ENCODE measurements around the gene LRRC3C.

LRRC3C gene

GRCh38 chr17:39938140-39938869 lies 10.8 kb downstream of the LRRC3C start:
- H3K9me2 ChIP-seq (replicated peaks; ENCODE audit: insufficient read depth, low read length), result no peaks in the 10 kb centered on the region
- no peaks in the 10 kb centered on the region for H3K27me3 ChIP-seq (ENCODE audit: low read length)
- H3K27ac ChIP-seq (ENCODE audit: low read depth, low read length), result no peak overlapping the region
- H4K20me1 ChIP-seq (ENCODE audit: low read depth, low read length), result no peaks in the 10 kb centered on the region
- H3K9me3 ChIP-seq (ENCODE audit: insufficient read depth, low read length), result no peaks in the 10 kb centered on the region
- TF ChIP-seq CTCF (IDR thresholded peaks at IDR 0.05; ENCODE audit: insufficient read depth, low read length, poor library complexity, severe bottlenecking) (no peak), EZH2phosphoT487 (conservative IDR thresholded peaks at IDR 0.05; ENCODE audit: low read length) (no peak)
- no peaks in the 10 kb centered on the region for H3K79me2 ChIP-seq (ENCODE audit: insufficient read depth, low read length)
- H3K4me2 ChIP-seq (ENCODE audit: low read depth, low read length, poor library complexity, severe bottlenecking), result no peak overlapping the region
- no peak overlapping the region for H2AFZ ChIP-seq (ENCODE audit: low read depth, low read length, severe bottlenecking)
- H3F3A ChIP-seq (ENCODE audit: insufficient read depth), result no peaks in the 10 kb centered on the region
- no peaks in the 10 kb centered on the region for H3K36me3 ChIP-seq (ENCODE audit: low read length)
- H3K4me3 ChIP-seq (ENCODE audit: insufficient read depth, low read length, poor library complexity, severe bottlenecking), result no peak overlapping the region
- no peak overlapping the region for H3K9ac ChIP-seq (ENCODE audit: low read length)

- Histone ChIP-seq H3F3A (ENCODE audit: insufficient read depth) (no peaks in the 10 kb centered on the region), H3K9me2 (replicated peaks; ENCODE audit: insufficient read depth, low read length) (no peaks in the 10 kb centered on the region), H3K9me3 (ENCODE audit: insufficient read depth, low read length) (no peaks in the 10 kb centered on the region), H3K79me2 (ENCODE audit: insufficient read depth, low read length) (no peaks in the 10 kb centered on the region), H4K20me1 (ENCODE audit: low read depth, low read length) (no peaks in the 10 kb centered on the region), H3K9ac (ENCODE audit: low read length) (no peak overlapping the region), H3K4me3 (ENCODE audit: insufficient read depth, low read length, poor library complexity, severe bottlenecking) (no peak overlapping the region), H3K4me2 (ENCODE audit: low read depth, low read length, poor library complexity, severe bottlenecking) (no peak overlapping the region), H3K27me3 (ENCODE audit: low read length) (no peaks in the 10 kb centered on the region), H3K36me3 (ENCODE audit: low read length) (no peaks in the 10 kb centered on the region), H2AFZ (ENCODE audit: low read depth, low read length, severe bottlenecking) (no peak overlapping the region), H3K27ac (ENCODE audit: low read depth, low read length) (no peak overlapping the region)
- TF ChIP-seq EZH2phosphoT487 (conservative IDR thresholded peaks at IDR 0.05; ENCODE audit: low read length) (no peak), CTCF (IDR thresholded peaks at IDR 0.05; ENCODE audit: insufficient read depth, low read length, poor library complexity, severe bottlenecking) (no peak)
Observed at GRCh38 chr17:39939106-39939505, 11.6 kb downstream of the LRRC3C start.

DNA sequence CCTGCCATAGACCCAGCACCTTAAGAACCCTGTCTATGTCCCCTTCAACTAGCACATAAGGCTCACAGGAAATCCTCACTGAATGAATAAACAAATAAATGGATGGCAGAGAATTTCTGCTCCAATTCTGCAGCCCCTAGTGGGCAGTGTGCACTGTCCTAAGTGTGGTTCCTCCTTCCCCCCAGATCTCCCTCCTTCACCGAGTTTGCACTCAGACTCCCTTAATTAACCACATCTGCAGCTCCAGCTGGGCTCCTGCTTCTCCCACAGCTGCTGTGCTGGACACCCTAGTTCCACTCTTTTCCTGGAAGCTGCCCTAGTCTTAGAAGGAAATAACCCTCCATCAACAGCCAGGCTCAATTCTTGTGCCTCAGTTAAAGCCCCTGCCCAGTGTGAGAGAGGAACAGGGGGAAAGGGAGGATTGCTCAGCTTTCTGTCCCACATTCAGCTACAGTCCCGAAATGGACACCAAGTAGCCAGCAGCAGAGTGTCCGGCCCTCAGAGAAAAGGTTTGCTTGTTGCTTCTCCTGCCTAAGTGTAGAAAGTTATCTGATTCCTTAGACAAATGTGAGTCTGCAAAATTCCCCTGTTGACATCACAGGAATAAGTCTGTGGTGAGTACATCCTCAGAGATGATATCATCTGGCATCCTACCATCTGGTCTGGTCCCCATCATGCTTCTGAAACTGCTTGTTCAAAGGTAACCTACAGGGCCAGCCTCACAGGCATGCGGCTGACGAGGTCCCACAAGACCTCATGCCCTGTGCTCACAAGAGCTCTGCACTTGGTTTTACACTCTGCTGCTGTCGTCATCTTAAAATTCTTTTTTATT lies 12.3 kb downstream of the LRRC3C start:
- Histone ChIP-seq H2AFZ (ENCODE audit: low read depth, low read length, severe bottlenecking) (no peak overlapping the region), H3K27me3 (ENCODE audit: low read length) (no peaks in the 10 kb centered on the region), H3K79me2 (ENCODE audit: insufficient read depth, low read length) (no peaks in the 10 kb centered on the region), H3K4me3 (ENCODE audit: insufficient read depth, low read length, poor library complexity, severe bottlenecking) (no peak overlapping the region), H3K4me2 (ENCODE audit: low read depth, low read length, poor library complexity, severe bottlenecking) (no peak overlapping the region), H3K9ac (ENCODE audit: low read length) (no peak overlapping the region), H3K9me2 (replicated peaks; ENCODE audit: insufficient read depth, low read length) (no peaks in the 10 kb centered on the region), H3F3A (ENCODE audit: insufficient read depth) (no peaks in the 10 kb centered on the region), H4K20me1 (ENCODE audit: low read depth, low read length) (no peaks in the 10 kb centered on the region), H3K36me3 (ENCODE audit: low read length) (no peaks in the 10 kb centered on the region), H3K9me3 (ENCODE audit: insufficient read depth, low read length) (no peaks in the 10 kb centered on the region), H3K27ac (ENCODE audit: low read depth, low read length) (no peak overlapping the region)
- TF ChIP-seq EZH2phosphoT487 (conservative IDR thresholded peaks at IDR 0.05; ENCODE audit: low read length), result no peak
- peak; percentile 42 for TF ChIP-seq CTCF (IDR thresholded peaks at IDR 0.05; ENCODE audit: insufficient read depth, low read length, poor library complexity, severe bottlenecking)

All from SU-DHL-6 (cell line).